Common myeloid progenitor, CD34-positive (primary cell): ENCODE results near the gene RTN4IP1.
A peak's percentile ranks its signal among the peaks of the same experiment; 100 is the strongest.
"Not testable (repeated sequence)": the region's sequence is repeated elsewhere in the genome, so short reads cannot be mapped to it uniquely, and the experiment has no call there.

ENCODE experiments used
- CTCF ChIA-PET: fragments of 350-600 bp; sonication (Branson Sonifier 250); formaldehyde crosslinking; loops from one replicate; lab custom pipeline; 2021; ENCODE audit warnings: antibody characterized with exemption; lab: Charles Lee
- POLR2A ChIA-PET: fragments of 350-600 bp; sonication (Branson Sonifier 250); formaldehyde crosslinking; loops from one replicate; lab custom pipeline; 2021; ENCODE audit warnings: antibody characterized with exemption; lab: Charles Lee
- DNase-seq, 3 donors: peaks; one replicate each; pipeline versions ENCODE4 v3.0.0 to v3.0.0-alpha.2; 2013
- H3K27ac ChIP-seq, 2 experiments: 1 replicate in 1 of 2; 2 replicates in 1 of 2; pipeline ENCODE4 v1.7.0; 2013; ENCODE audit warnings: inconsistent platforms in 2 of 2, low read length in 2 of 2, mild to moderate bottlenecking in 2 of 2, low read depth in 1 of 2, moderate library complexity in 1 of 2; ENCODE audit not compliant: severe bottlenecking in 2 of 2, insufficient read depth in 1 of 2, poor library complexity in 1 of 2
- H3K27me3 ChIP-seq, 5 experiments: replicated peaks in 2 of 5; 1 replicate in 3 of 5; 2 replicates in 2 of 5; pipeline versions ENCODE4 v1.6.1 to v1.7.0; 2013; ENCODE audit warnings: low read length in 4 of 5, mild to moderate bottlenecking in 2 of 5, moderate library complexity in 2 of 5, inconsistent platforms in 1 of 5; ENCODE audit not compliant: insufficient read depth in 5 of 5, control insufficient read depth in 4 of 5
- H3K36me3 ChIP-seq, 4 experiments: 1 replicate in 2 of 4; 2 replicates in 2 of 4; pipeline versions ENCODE4 v1.6.1 to v1.7.0; 2013; ENCODE audit warnings: low read length in 3 of 4, control low read depth in 1 of 4, mild to moderate bottlenecking in 1 of 4; ENCODE audit not compliant: control insufficient read depth in 4 of 4, insufficient read depth in 4 of 4
- H3K4me1 ChIP-seq, 4 experiments: 1 replicate in 3 of 4; 2 replicates in 1 of 4; pipeline versions ENCODE4 v1.6.1 to v1.7.1; 2013; ENCODE audit warnings: low read length in 3 of 4, mild to moderate bottlenecking in 3 of 4, control low read depth in 1 of 4, inconsistent platforms in 1 of 4, moderate library complexity in 1 of 4; ENCODE audit not compliant: control insufficient read depth in 4 of 4, insufficient read depth in 4 of 4; ENCODE audit errors: control extremely low read depth in 1 of 4
- H3K4me3 ChIP-seq, 7 experiments: 1 replicate in 4 of 7; 2 replicates in 3 of 7; pipeline versions ENCODE4 v1.5.1 to v1.7.0; 2013; ENCODE audit warnings: mild to moderate bottlenecking in 7 of 7, low read length in 6 of 7, moderate library complexity in 6 of 7, inconsistent platforms in 2 of 7, low read depth in 2 of 7, control low read depth in 1 of 7; ENCODE audit not compliant: insufficient read depth in 4 of 7, control insufficient read depth in 1 of 7; ENCODE audit errors: extremely low read depth in 1 of 7
- H3K9me3 ChIP-seq, 5 experiments: 1 replicate in 4 of 5; 2 replicates in 1 of 5; pipeline versions ENCODE4 v1.6.1 to v1.7.1; 2013; ENCODE audit warnings: low read length in 4 of 5, mild to moderate bottlenecking in 2 of 5, inconsistent platforms in 1 of 5, low read depth in 1 of 5, moderate library complexity in 1 of 5; ENCODE audit not compliant: control insufficient read depth in 4 of 5, insufficient read depth in 2 of 5; ENCODE audit errors: control extremely low read depth in 1 of 5
- WGBS: methylation state at CpG from one replicate; pipeline ENCODE4 v1.1.5; 2013; ENCODE audit not compliant: insufficient coverage; 5-methylcytosine and 5-hydroxymethylcytosine counted together

The RTN4IP1 gene

GRCh38 chr6:106561686-106562405, 67.5 kb downstream of the RTN4IP1 start:
- ChIA-PET CTCF (interaction anchor here (0.6 to 11.3 kb wide), 15 partner anchors 9 to 227 kb away, joined by 3 to 309 read pairs (median 4); no protein-coding TSS in a partner anchor), POLR2A (interaction anchor here (0.6 to 0.7 kb wide), 2 partner anchors 17 to 39 kb away, joined by 3 read pairs; no protein-coding TSS in a partner anchor)
- WGBS, result 25% methylated on average over 2 of the region's 6 CpGs

GRCh38 chr6:106560996-106561685, 68.2 kb downstream of the RTN4IP1 start:
- Histone ChIP-seq H3K27me3 (no peaks in the 10 kb centered on the region), H3K36me3 (peaks cover 4 to 26% (median 16%) of the 10 kb centered on the region in 4 experiments), H3K4me3 (peak overlapping the region in 1 of 7 experiments; percentile 18), H3K27ac (no peak overlapping the region), H3K9me3 (no peaks in the 10 kb centered on the region), H3K4me1 (peaks cover 8 to 17% (median 11%) of the 10 kb centered on the region in 4 experiments)
- peak in 2 of 3 donors; percentile 60 to 71 for DNase-seq
- POLR2A ChIA-PET, result interaction anchor here (0.7 kb wide), 1 partner anchor 39 kb away, joined by 3 read pairs; no protein-coding TSS in a partner anchor
- CTCF ChIA-PET, result interaction anchor here (0.6 to 11.3 kb wide), 9 partner anchors 9 to 222 kb away, joined by 3 to 309 read pairs (median 8); no protein-coding TSS in a partner anchor
- WGBS, result 86% methylated on average over 7 of the region's 7 CpGs

More at GRCh38 chr6:106561686-106562405, 67.5 kb downstream of the RTN4IP1 start:
- Histone ChIP-seq H3K27me3 (no peaks in the 10 kb centered on the region), H3K4me1 (peaks cover 8 to 17% (median 11%) of the 10 kb centered on the region in 4 experiments), H3K36me3 (peaks cover 4 to 26% (median 16%) of the 10 kb centered on the region in 4 experiments), H3K4me3 (peak overlapping the region in 1 of 7 experiments; percentile 24), H3K27ac (peak overlapping the region; percentile 36 to 76), H3K9me3 (no peaks in the 10 kb centered on the region)
- peak in 2 of 3 donors; percentile 47 to 53 for DNase-seq

GRCh38 chr6:106559659-106560058, 69.6 kb downstream of the RTN4IP1 start:
- H3K36me3 ChIP-seq, result peaks cover 4 to 27% (median 14%) of the 10 kb centered on the region in 4 experiments
- POLR2A ChIA-PET, H3K27me3 ChIP-seq, H3K27ac ChIP-seq, DNase-seq, H3K9me3 ChIP-seq, H3K4me3 ChIP-seq: not testable (repeated sequence)
- CTCF ChIA-PET, result interaction anchor here (1.0 to 11.7 kb wide), 6 partner anchors 11 to 224 kb away, joined by 3 to 309 read pairs (median 5); no protein-coding TSS in a partner anchor
- 100% methylated on average over 5 of the region's 5 CpGs for WGBS
- peaks cover 8 to 17% (median 11%) of the 10 kb centered on the region in 4 experiments for H3K4me1 ChIP-seq

GRCh38 chr6:106558364-106558763, 70.9 kb downstream of the RTN4IP1 start:
- H3K9me3 ChIP-seq, result no peaks in the 10 kb centered on the region
- ChIA-PET CTCF (interaction anchor here (1.0 to 11.7 kb wide), 6 partner anchors 39 to 114 kb away, joined by 3 to 309 read pairs (median 6); no protein-coding TSS in a partner anchor), POLR2A (no interaction called here)
- H3K27me3 ChIP-seq, result no peaks in the 10 kb centered on the region
- H3K27ac ChIP-seq, result no peak overlapping the region
- WGBS, result 100% methylated on average over 1 of the region's 4 CpGs
- DNase-seq, result no peak
- H3K4me1 ChIP-seq, result peaks cover 8 to 17% (median 11%) of the 10 kb centered on the region in 4 experiments
- no peak overlapping the region for H3K4me3 ChIP-seq
- peaks cover 4 to 24% (median 14%) of the 10 kb centered on the region in 4 experiments for H3K36me3 ChIP-seq

GRCh38 chr6:106557837-106558236, 71.5 kb downstream of the RTN4IP1 start:
- ChIA-PET CTCF (interaction anchor here (1.1 to 11.7 kb wide), 5 partner anchors 7 to 114 kb away, joined by 3 to 309 read pairs (median 58); no protein-coding TSS in a partner anchor), POLR2A (no interaction called here)
- 50% methylated on average over 1 of the region's 2 CpGs for WGBS
- Histone ChIP-seq H3K27ac (no peak overlapping the region), H3K9me3 (no peaks in the 10 kb centered on the region), H3K36me3 (peaks cover 4 to 25% (median 13%) of the 10 kb centered on the region in 4 experiments), H3K4me1 (peaks cover 8 to 17% (median 11%) of the 10 kb centered on the region in 4 experiments), H3K4me3 (no peak overlapping the region), H3K27me3 (no peaks in the 10 kb centered on the region)
- no peak for DNase-seq

GRCh38 chr6:106556368-106556960, 72.8 kb downstream of the RTN4IP1 start:
- POLR2A ChIA-PET, result no interaction called here
- H3K27ac ChIP-seq, result no peak overlapping the region
- peaks cover 4 to 25% (median 13%) of the 10 kb centered on the region in 4 experiments for H3K36me3 ChIP-seq
- DNase-seq, result peak; percentile 52 to 67 (median 66)
- no CpG with 5 or more reads among the region's 3 CpGs for WGBS
- no peaks in the 10 kb centered on the region for H3K27me3 ChIP-seq
- H3K4me3 ChIP-seq, result no peak overlapping the region
- no peaks in the 10 kb centered on the region for H3K9me3 ChIP-seq
- CTCF ChIA-PET, result interaction anchor here (0.8 to 11.7 kb wide), 10 partner anchors 8 to 220 kb away, joined by 3 to 309 read pairs (median 4); no protein-coding TSS in a partner anchor
- H3K4me1 ChIP-seq, result peaks cover under 1 to 7% (median 3%) of the 10 kb centered on the region in 4 experiments
